NT2/D1 (cell line): ENCODE measurements around the gene TLR3.

ENCODE experiments used
- SUZ12 ChIP-seq: IDR thresholded peaks from 2 replicates; pipeline ENCODE4 v1.6.1; 2011; ENCODE audit not compliant: insufficient read length, insufficient read depth; ENCODE audit errors: extremely low read depth
- YY1 ChIP-seq: IDR thresholded peaks from 2 replicates; pipeline ENCODE4 v1.6.1; 2011; ENCODE audit not compliant: insufficient read length, insufficient read depth
- ZNF274 ChIP-seq: IDR thresholded peaks from 2 replicates; pipeline ENCODE4 v1.6.1; 2011; ENCODE audit warnings: mild to moderate bottlenecking, low read depth, low read length

DNA sequence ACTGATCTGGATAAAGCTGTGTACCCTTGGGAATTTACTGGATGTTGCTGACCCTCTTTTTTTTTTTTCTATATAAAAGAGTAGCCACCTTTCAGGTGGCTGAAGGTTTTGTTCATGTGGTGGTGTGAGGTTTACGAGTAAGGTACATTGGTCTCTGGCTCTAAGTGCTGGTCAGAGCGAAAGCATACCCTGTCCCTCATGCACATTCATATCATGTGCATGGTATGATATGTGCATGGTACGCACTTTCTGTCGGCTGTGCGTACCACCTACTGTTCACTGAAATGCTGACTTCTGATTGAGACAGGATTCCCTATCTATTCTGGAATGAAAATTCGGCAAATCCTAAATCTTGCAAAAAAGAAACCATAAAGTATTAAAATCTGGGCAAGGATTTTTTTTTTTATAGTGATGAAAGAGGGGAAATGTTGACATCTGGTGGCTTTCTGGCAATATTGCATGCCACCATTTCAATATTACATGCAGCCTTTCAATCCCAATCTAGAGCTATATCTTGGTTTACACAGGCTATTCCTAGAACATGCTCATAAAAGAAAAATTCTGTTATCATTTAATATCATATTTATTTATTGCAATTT lies 68.3 kb downstream of the TLR3 start:
- TF ChIP-seq YY1 (no peak), SUZ12 (no peak), ZNF274 (no peak)
